Panc1 (cell line): Measurements from ENCODE around the gene CREB5. TPM values are rescaled to one million over a fixed set of nuclear protein-coding genes. Genes with fewer than 3 reads are reported as not detected.

Experiments
- ATAC-seq: fragments of 200-7000 bp; cut with Tn5 transposase; 2 replicates; pipeline ENCODE4 v1.9.1; 2020; ENCODE audit warnings: mild to moderate bottlenecking, moderate library complexity
- BruUV-seq: library from RNA; stranded (reverse); fragments of 400-500 nt; replicated peaks from 2 replicates; lab custom pipeline; 2021; lab: Mats Ljungman, UMichigan
- CTCF ChIA-PET: fragments of 300-600 bp; sonication (Branson Sonifier 250); formaldehyde crosslinking; loops from one replicate; lab custom pipeline; 2022; ENCODE audit warnings: antibody characterized with exemption; lab: Charles Lee
- POLR2A ChIA-PET: fragments of 300-600 bp; sonication (Branson Sonifier 250); formaldehyde crosslinking; loops from one replicate; lab custom pipeline; 2022; ENCODE audit warnings: antibody characterized with exemption; lab: Charles Lee
- DNase-seq: peaks from one replicate; pipeline ENCODE4 v3.0.0-alpha.2; 2010; ENCODE audit warnings: low read depth, low spot score
- H3K27ac ChIP-seq: 2 replicates; pipeline ENCODE4 v1.5.1; 2011; ENCODE audit warnings: mild to moderate bottlenecking, low read length, inconsistent platforms
- H3K27me3 ChIP-seq: fragments of 200-500 bp; sonication (Bioruptor generic); 2 replicates; pipeline ENCODE4 v1.6.0; 2014; ENCODE audit warnings: low read length, inconsistent platforms; ENCODE audit not compliant: control insufficient read depth, insufficient read depth
- H3K36me3 ChIP-seq: fragments of 200-500 bp; sonication (Bioruptor generic); 2 replicates; pipeline ENCODE4 v1.5.1; 2014; ENCODE audit warnings: inconsistent platforms, mild to moderate bottlenecking, low read length, moderate library complexity; ENCODE audit not compliant: control insufficient read depth, insufficient read depth
- H3K4me1 ChIP-seq: 2 replicates; pipeline ENCODE4 v1.5.1; 2011; ENCODE audit warnings: inconsistent platforms, mild to moderate bottlenecking, low read length, moderate library complexity; ENCODE audit not compliant: control insufficient read depth, insufficient read depth
- H3K4me3 ChIP-seq, 2 experiments: 2 replicates each; pipeline ENCODE4 v1.5.1; 2011 to 2012; ENCODE audit warnings: low read depth in 2 of 2, low read length in 2 of 2, mild to moderate bottlenecking in 2 of 2, inconsistent platforms in 1 of 2, moderate library complexity in 1 of 2
- H3K9me3 ChIP-seq: fragments of 200-500 bp; sonication (Bioruptor generic); 2 replicates; pipeline ENCODE4 v1.5.1; 2014; ENCODE audit warnings: low read depth, mild to moderate bottlenecking, inconsistent platforms, low read length, moderate library complexity; ENCODE audit not compliant: control insufficient read depth, insufficient read depth
- CTCF ChIP-seq: fragments of 450-650 bp; IDR thresholded peaks from 2 replicates; pipeline ENCODE4 v1.5.1; 2017; ENCODE audit warnings: mild to moderate bottlenecking
- POLR2AphosphoS5 ChIP-seq: IDR thresholded peaks from 2 replicates; pipeline ENCODE4 v1.6.1; 2012; ENCODE audit warnings: mild to moderate bottlenecking, low read depth, low read length, moderate library complexity
- REST ChIP-seq, 2 experiments: IDR thresholded peaks; 2 replicates each; pipeline ENCODE4 v1.6.1; 2011 to 2012; ENCODE audit warnings: low read depth in 2 of 2, control low read depth in 1 of 2, low read length in 1 of 2, mild to moderate bottlenecking in 1 of 2, moderate library complexity in 1 of 2; ENCODE audit not compliant: insufficient read depth in 1 of 2
- SIN3A ChIP-seq: IDR thresholded peaks from 2 replicates; pipeline ENCODE4 v1.6.1; 2012; ENCODE audit warnings: low read depth, mild to moderate bottlenecking, low read length, moderate library complexity, borderline replicate concordance; ENCODE audit not compliant: insufficient read depth
- TCF7L2 ChIP-seq: IDR thresholded peaks from 2 replicates; pipeline ENCODE4 v1.6.1; 2011; ENCODE audit warnings: mild to moderate bottlenecking, low read depth, low read length, inconsistent platforms
- in situ Hi-C: cut with HindIII; loops from 2 replicates; pipeline ENCODE4 v1.10.0; 2016; ENCODE audit warnings: low sequenced_read_pairs, low pct_unique_long_range_greater_than_20kb
- intact Hi-C: fragments of 100-400 bp; cut with micrococcal nuclease; formaldehyde crosslinking; loops from one replicate; pipeline ENCODE4 v1.10.0; 2022; ENCODE audit not compliant: unreplicated experiment
- total RNA-seq: library from RNA; stranded (reverse); gene quantifications from one replicate; pipeline ENCODE4 v1.2.1, GENCODE V29; 2021; ENCODE audit not compliant: unreplicated experiment

The CREB5 gene
- total RNA-seq, 1 experiment from 2014 or later, result 3.1 TPM

GRCh38 chr7:28782362-28782761 lies 370.0 kb downstream of the CREB5 start:
- DNase-seq, result no peak
- H3K9me3 ChIP-seq, result no peaks in the 10 kb centered on the region
- intact Hi-C loops, result no loop called here

GRCh38 chr7:28784171-28784902 lies 372.0 kb downstream of the CREB5 start:
- ATAC-seq (no peak), DNase-seq (no peak)
- in situ Hi-C loops, result no loop called here
- ChIA-PET POLR2A (no interaction called here), CTCF (no interaction called here)
- H3K27me3 ChIP-seq, result no peaks in the 10 kb centered on the region
- no peaks in the 10 kb centered on the region for H3K36me3 ChIP-seq
- no peaks in the 10 kb centered on the region for H3K4me1 ChIP-seq
- H3K4me3 ChIP-seq, result no peak overlapping the region
- no peak overlapping the region for H3K27ac ChIP-seq
- BruUV-seq, result no TSS peak
- intact Hi-C loops, result no loop called here
- TF ChIP-seq CTCF (no peak), TCF7L2 (no peak)
- H3K9me3 ChIP-seq, result no peaks in the 10 kb centered on the region

More at GRCh38 chr7:28782362-28782761, 370.0 kb downstream of the CREB5 start:
- BruUV-seq, result no TSS peak
- CTCF ChIA-PET, result interaction anchor here (0.7 kb wide), 1 partner anchor 626 kb away, joined by 3 read pairs; no protein-coding TSS in a partner anchor
- H3K27me3 ChIP-seq, result no peaks in the 10 kb centered on the region
- H3K4me3 ChIP-seq, result no peak overlapping the region
- no peaks in the 10 kb centered on the region for H3K36me3 ChIP-seq
- POLR2A ChIA-PET, result interaction anchor here (0.6 kb wide), 1 partner anchor 33 kb away, joined by 4 read pairs; no protein-coding TSS in a partner anchor
- no peak overlapping the region for H3K27ac ChIP-seq
- ATAC-seq, result no peak
- no peak for TF ChIP-seq REST (IDR thresholded peaks at IDR 0.05; ENCODE audit: insufficient read depth in 1 of 2, low read depth in 2 of 2, low read length in 1 of 2)
- no peak for TF ChIP-seq SIN3A
- no peak for TF ChIP-seq TCF7L2
- no peak for TF ChIP-seq CTCF
- TF ChIP-seq POLR2AphosphoS5, result no peak
- H3K4me1 ChIP-seq, result no peaks in the 10 kb centered on the region
- in situ Hi-C loops, result no loop called here
